ENCODE results near the gene SRD5A3. TPM values are rescaled to one million over a fixed set of nuclear protein-coding genes. Genes with fewer than 3 reads are reported as not detected.

The SRD5A3 gene
- total and polyA plus RNA-seq, 9 of the 15 experiments (the other 6 are each of a cell fraction or from before 2014, with no cell fraction given) = 2.5 to 37.0 (median 13.3) TPM

GRCh38 chr4:55397520-55398321 lies 51.7 kb downstream of the SRD5A3 start (continued):
- TF ChIP-seq ZBTB40 (IDR thresholded peaks at IDR 0.05) (peak; percentile 57; the same call in 1 of the 2 replicates), ZBTB40 (CRISPR knock-in tag; IDR thresholded peaks at IDR 0.05) (no peak), HDAC1 (IDR thresholded peaks at IDR 0.05) (peak in 1 of 2 experiments; percentile 85; a peak in 2 of 4 replicates), MXI1 (IDR thresholded peaks at IDR 0.05; ENCODE audit: low read depth, low read length) (no peak), CC2D1A (IDR thresholded peaks at IDR 0.05) (0 out of 2 replicates have a peak, but pooled peaks have one; percentile 49), RERE (CRISPR knock-in tag; IDR thresholded peaks at IDR 0.05; ENCODE audit: borderline replicate concordance) (no peak)
